HCT116 (cell line): ENCODE measurements around the gene CYTIP.

Experiments used
- ELF1 ChIP-seq: IDR thresholded peaks from 2 replicates; pipeline ENCODE4 v1.6.1; 2012; ENCODE audit warnings: low read depth, borderline replicate concordance
- POLR2A ChIP-seq: IDR thresholded peaks from 2 replicates; pipeline ENCODE4 v1.7.0; 2011; ENCODE audit warnings: borderline replicate concordance; ENCODE audit not compliant: insufficient read depth, insufficient read length; ENCODE audit errors: extremely low read depth
- TCF7L2 ChIP-seq: IDR thresholded peaks from 2 replicates; pipeline ENCODE4 v1.7.0; 2011; ENCODE audit warnings: borderline replicate concordance, inconsistent platforms; ENCODE audit not compliant: insufficient read depth, insufficient read length; ENCODE audit errors: extremely low read depth

- no peak for TF ChIP-seq TCF7L2
- no peak for TF ChIP-seq ELF1
- no peak for TF ChIP-seq POLR2A
Observed at GRCh38 chr2:157420771-157421323, 23.0 kb downstream of the CYTIP start.
